ENCODE data around the gene PRAC1. TPM values are rescaled to one million over a fixed set of nuclear protein-coding genes. Genes with fewer than 3 reads are reported as not detected.

The PRAC1 gene
- total and polyA plus RNA-seq, 2 donors (not counting 3 experiments of a cell fraction or from before 2014, with no cell fraction given), result not detected

GRCh38 chr17:48770954-48771353 lies 48.6 kb upstream of the PRAC1 start:
- H3K4me2 ChIP-seq (ENCODE audit: insufficient read depth, low read length), result no peak overlapping the region
- ChIA-PET CTCF (no interaction called here), POLR2A (no interaction called here)
- H3K36me3 ChIP-seq (ENCODE audit: control insufficient read depth in 2 of 2, extremely low read depth in 1 of 2, insufficient read depth in 2 of 2, low read length in 2 of 2), result no peaks in the 10 kb centered on the region
- H3K27ac ChIP-seq (ENCODE audit: insufficient read depth, low read depth, low read length), result no peak overlapping the region
- no peaks in the 10 kb centered on the region for H3K4me1 ChIP-seq (ENCODE audit: control insufficient read depth, extremely low read depth, insufficient read depth, low read length)
- no peaks in the 10 kb centered on the region for H3K9me1 ChIP-seq (replicated peaks; ENCODE audit: control insufficient read depth, extremely low read depth, insufficient read depth, low read length)
- no peak for DNase-seq (ENCODE audit: low read depth, low spot score)
- no peaks in the 10 kb centered on the region for H3K9me3 ChIP-seq (replicated peaks; ENCODE audit: control insufficient read depth, insufficient read depth, low read length)
- no peak for TF ChIP-seq MYC (IDR thresholded peaks at IDR 0.05; ENCODE audit: low read depth, low read length)
- TF ChIP-seq CTCF (IDR thresholded peaks at IDR 0.05; ENCODE audit: extremely low read depth in 1 of 2, insufficient read depth in 1 of 2, low read depth in 1 of 2, low read length in 2 of 2), result no peak
- no peak for TF ChIP-seq MAX (IDR thresholded peaks at IDR 0.05; ENCODE audit: insufficient read depth, insufficient read length)
- TF ChIP-seq JUN (IDR thresholded peaks at IDR 0.05; ENCODE audit: borderline replicate concordance, insufficient read depth, insufficient read length, low read depth), result no peak
- TF ChIP-seq POLR2AphosphoS5 (IDR thresholded peaks at IDR 0.05; ENCODE audit: insufficient read depth, low read depth, low read length), result no peak
- no peak for TF ChIP-seq GATA2 (IDR thresholded peaks at IDR 0.05; ENCODE audit: insufficient read depth, insufficient read length, low read depth, low read length)
- no peak for TF ChIP-seq POLR2A (IDR thresholded peaks at IDR 0.05; ENCODE audit: low read depth, low read length)
- no peak for TF ChIP-seq FOS (IDR thresholded peaks at IDR 0.05; ENCODE audit: borderline replicate concordance, insufficient read depth, low read length)
- no peak for TF ChIP-seq EZH2 (IDR thresholded peaks at IDR 0.05; ENCODE audit: borderline replicate concordance, low read depth, low read length, severe bottlenecking)
- H3K27me3 ChIP-seq (ENCODE audit: control insufficient read depth in 2 of 2, insufficient read depth in 2 of 2, low read length in 2 of 2), result peaks cover 4 to 11% of the 10 kb centered on the region in 2 experiments
- no TSS peak for BruUV-seq (replicated peaks)
- dilution Hi-C loops (cut with MboI; ENCODE audit: extremely low pct_ligation_motif_present, low sequenced_read_pairs) (loop anchor here (25.0 kb wide), 1 partner anchor 109 kb away; no protein-coding TSS in a partner anchor), intact Hi-C loops (cut with micrococcal nuclease) (no loop called here)
- H3K79me2 ChIP-seq (ENCODE audit: control insufficient read depth, insufficient read depth, low read length), result no peaks in the 10 kb centered on the region
- no peak overlapping the region for H2AFZ ChIP-seq (ENCODE audit: low read depth, low read length)
- no peak overlapping the region for H3K4me3 ChIP-seq (replicated peaks in 1 of 3; ENCODE audit: insufficient read depth in 1 of 3, low read depth in 1 of 3, low read length in 3 of 3)
- FAIRE-seq, result peak; percentile 15
- H3K9ac ChIP-seq (replicated peaks; ENCODE audit: extremely low read depth, insufficient read depth, low read length), result no peak overlapping the region
- no peaks in the 10 kb centered on the region for H4K20me1 ChIP-seq (replicated peaks; ENCODE audit: control insufficient read depth, extremely low read depth, insufficient read depth, low read length)
